Adrenal gland (tissue), 12 donors: Measurements from ENCODE around the gene TRIP10. TPM values are rescaled to one million over a fixed set of nuclear protein-coding genes. Genes with fewer than 3 reads are reported as not detected.
A peak's percentile ranks its signal among the peaks of the same experiment; 100 is the strongest.
"Not testable (repeated sequence)": the region's sequence is repeated elsewhere in the genome, so short reads cannot be mapped to it uniquely, and the experiment has no call there.

Experiments
- DNase-seq, 7 donors: peaks; one replicate each; pipeline ENCODE4 v3.0.0-alpha.2; 2019 to 2020
- H3K27ac ChIP-seq, 5 donors: fragments of 200-600 bp; sonication (generic) in 4 of 5; 1 replicate in 3 of 5; 2 replicates in 2 of 5; pipeline versions ENCODE4 v1.5.1 to v1.8.0; 2016 to 2020; ENCODE audit warnings: mild to moderate bottlenecking in 1 of 5
- H3K27me3 ChIP-seq: fragments of 200-600 bp; 2 replicates; pipeline ENCODE4 v1.8.0; 2021
- H3K36me3 ChIP-seq, 2 donors: fragments of 200-600 bp; replicated peaks in 1 of 2; 1 replicate in 1 of 2; 2 replicates in 1 of 2; pipeline versions ENCODE4 v1.5.1 to v1.8.0; 2018 to 2022
- H3K4me1 ChIP-seq, 2 donors: fragments of 200-600 bp; replicated peaks in 1 of 2; 1 replicate in 1 of 2; 2 replicates in 1 of 2; pipeline versions ENCODE4 v1.5.1 to v1.8.0; 2018 to 2021
- H3K4me3 ChIP-seq, 4 donors: fragments of 200-600 bp; sonication (generic) in 3 of 4; one replicate each; pipeline ENCODE4 v1.5.1; 2016 to 2018
- H3K9me3 ChIP-seq, 3 donors: fragments of 200-600 bp; sonication (generic) in 1 of 3; replicated peaks in 1 of 3; 1 replicate in 2 of 3; 2 replicates in 1 of 3; pipeline versions ENCODE4 v1.5.1 to v1.8.0; 2016 to 2021
- POLR2A ChIP-seq, 2 donors: fragments of 450-650 bp; IDR thresholded peaks; one replicate each; pipeline ENCODE4 v1.6.1; 2017; ENCODE audit warnings: antibody characterized with exemption in 2 of 2, mild to moderate bottlenecking in 2 of 2, moderate library complexity in 1 of 2
- WGBS, 4 donors: extraction: QIAGEN DNeasy Blood & Tissue Kit in 2 of 4; methylation state at CpG; one replicate each; pipeline versions ENCODE4 v1.1.5 to v1.1.7; 2013 to 2017; 5-methylcytosine and 5-hydroxymethylcytosine counted together
- intact Hi-C, 2 donors: fragments of 100-400 bp; cut with DNase I; formaldehyde crosslinking; loops; one replicate each; pipeline versions ENCODE4 v1.14.1 to v1.15.0; 2022 to 2023
- polyA plus RNA-seq, 3 donors: library from polyadenylated mRNA; stranded (reverse); fragments of 200-250 nt in 2 of 3; fragments of 350-450 nt in 1 of 3; fragmentation: Illumina TruSeq in 1 of 3; extraction: RNeasy Lipid Tissue Mini Kit (QIAGEN cat#74804) in 1 of 3; gene quantifications; one replicate each; pipeline ENCODE4 v1.2.3, GENCODE V29; 2013 to 2014
- total RNA-seq, 9 donors: library from RNA; depleted of rRNA in 4 of 9; stranded (reverse); fragments of >200 nt in 4 of 9; fragments of 120-200 nt in 1 of 9; fragmentation: NEBNext Ultra II Directional in 1 of 9; extraction: Animal tissue kit (Norgen Biotek cat#: 25700) in 1 of 9; gene quantifications; one replicate each; pipeline versions ENCODE4 v1.1.0 to v1.2.4, GENCODE V29; 2013 to 2023
- TF ChIP-seq, protein P1 (sequence below), 6 experiments: fragments of 450-650 bp in 4 of 6; fragments of 200-600 bp in 2 of 6; sonication (generic) in 1 of 6; IDR thresholded peaks; 1 replicate in 5 of 6; 2 replicates in 1 of 6; pipeline versions ENCODE4 v1.5.1 to v1.8.0; 2016 to 2021; ENCODE audit warnings: antibody characterized with exemption in 6 of 6, mild to moderate bottlenecking in 2 of 6, moderate library complexity in 1 of 6
- donor health status: healthy with polysubstance abuse.
- donor health status: Bipolar disorder and iron deficiency.
- donor health status: DM: yes; HTN: yes; CAD: no.
- donor health status: DM: no; HTN: no; CAD: no.
- donor health status: DM: no; HTN: no; CAD: no.
- donor health status: DM: yes; HTN: yes; CAD: no.

Gene TRIP10
- total and polyA plus RNA-seq, 12 donors: 22.5 to 425 (median 74.8) TPM

GRCh38 chr19:6708346-6708745 lies 31.1 kb upstream of the TRIP10 start:
- no peak for DNase-seq
- WGBS, 4 donors: 89 to 91% (median 90%) methylated on average over 3 of the region's 3 CpGs
- intact Hi-C loops: no loop called here
- no peak overlapping the region for H3K27ac ChIP-seq
- no peaks in the 10 kb centered on the region for H3K9me3 ChIP-seq
- H3K4me1 ChIP-seq: no peaks in the 10 kb centered on the region
- H3K4me3 ChIP-seq: no peak overlapping the region
- TF ChIP-seq, protein P1, sequence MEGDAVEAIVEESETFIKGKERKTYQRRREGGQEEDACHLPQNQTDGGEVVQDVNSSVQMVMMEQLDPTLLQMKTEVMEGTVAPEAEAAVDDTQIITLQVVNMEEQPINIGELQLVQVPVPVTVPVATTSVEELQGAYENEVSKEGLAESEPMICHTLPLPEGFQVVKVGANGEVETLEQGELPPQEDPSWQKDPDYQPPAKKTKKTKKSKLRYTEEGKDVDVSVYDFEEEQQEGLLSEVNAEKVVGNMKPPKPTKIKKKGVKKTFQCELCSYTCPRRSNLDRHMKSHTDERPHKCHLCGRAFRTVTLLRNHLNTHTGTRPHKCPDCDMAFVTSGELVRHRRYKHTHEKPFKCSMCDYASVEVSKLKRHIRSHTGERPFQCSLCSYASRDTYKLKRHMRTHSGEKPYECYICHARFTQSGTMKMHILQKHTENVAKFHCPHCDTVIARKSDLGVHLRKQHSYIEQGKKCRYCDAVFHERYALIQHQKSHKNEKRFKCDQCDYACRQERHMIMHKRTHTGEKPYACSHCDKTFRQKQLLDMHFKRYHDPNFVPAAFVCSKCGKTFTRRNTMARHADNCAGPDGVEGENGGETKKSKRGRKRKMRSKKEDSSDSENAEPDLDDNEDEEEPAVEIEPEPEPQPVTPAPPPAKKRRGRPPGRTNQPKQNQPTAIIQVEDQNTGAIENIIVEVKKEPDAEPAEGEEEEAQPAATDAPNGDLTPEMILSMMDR (IDR thresholded peaks at IDR 0.05): no peak
- TF ChIP-seq POLR2A (IDR thresholded peaks at IDR 0.05): no peak
- H3K27me3 ChIP-seq: no peaks in the 10 kb centered on the region
- peaks cover 0 to 55% of the 10 kb centered on the region in 2 donors for H3K36me3 ChIP-seq

DNA sequence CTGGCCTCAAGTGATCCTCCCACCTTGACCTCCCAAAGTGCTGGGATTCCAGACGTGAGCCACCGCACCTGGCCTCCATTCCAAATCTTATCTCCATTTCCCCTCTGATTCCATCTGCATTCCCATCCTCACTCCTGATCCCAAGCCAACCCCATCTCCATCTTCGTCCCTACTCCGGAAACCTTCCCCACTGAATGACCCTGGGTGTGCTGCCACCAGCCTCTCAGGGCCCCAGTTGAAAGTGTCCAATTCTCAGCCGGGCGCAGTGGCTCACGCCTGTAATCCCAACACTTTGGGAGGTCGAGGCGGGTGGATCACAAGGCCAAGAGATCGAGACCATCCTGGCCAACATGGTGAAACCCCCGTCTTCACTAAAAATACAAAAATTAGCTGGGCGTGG lies 30.6 kb upstream of the TRIP10 start:
- DNase-seq, H3K9me3 ChIP-seq, H3K4me1 ChIP-seq, intact Hi-C loops, H3K27me3 ChIP-seq, H3K27ac ChIP-seq, H3K4me3 ChIP-seq: not testable (repeated sequence)
- H3K36me3 ChIP-seq: peaks cover 0 to 52% of the 10 kb centered on the region in 2 donors
- 76 to 89% (median 88%) methylated on average over 12 of the region's 12 CpGs for WGBS, 4 donors

DNA sequence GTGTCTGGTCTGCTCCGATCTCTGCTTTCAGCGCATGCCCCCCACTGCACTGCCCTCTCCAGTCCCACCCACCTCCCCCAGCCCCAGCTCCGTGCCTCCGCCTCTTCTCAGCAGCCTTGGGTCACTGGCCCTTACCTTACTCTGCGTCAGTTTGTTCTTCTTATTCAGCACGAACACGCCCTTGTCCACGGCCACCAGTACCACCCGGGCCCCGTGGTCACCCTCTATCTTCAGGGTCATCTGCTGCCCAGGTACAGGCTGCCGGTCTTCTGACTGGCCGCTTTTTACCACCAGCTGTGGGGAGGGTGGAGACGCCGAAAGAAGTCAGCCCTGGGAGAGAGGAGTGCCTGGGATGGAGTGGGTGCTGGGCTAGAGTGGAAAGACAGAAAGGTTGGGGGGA lies 29.9 kb upstream of the TRIP10 start:
- DNase-seq: no peak
- no peaks in the 10 kb centered on the region for H3K27me3 ChIP-seq

GRCh38 chr19:6710273-6711077 lies 29.0 kb upstream of the TRIP10 start:
- no peak for DNase-seq
- intact Hi-C loops: no loop called here
- H3K27me3 ChIP-seq: no peaks in the 10 kb centered on the region
- TF ChIP-seq, protein P1 (IDR thresholded peaks at IDR 0.05): no peak
- TF ChIP-seq POLR2A (IDR thresholded peaks at IDR 0.05): no peak
- H3K4me1 ChIP-seq: no peaks in the 10 kb centered on the region
- no peaks in the 10 kb centered on the region for H3K9me3 ChIP-seq
- peak overlapping the region in 1 of 5 donors; percentile 22 for H3K27ac ChIP-seq
- H3K36me3 ChIP-seq: peaks cover 0 to 44% of the 10 kb centered on the region in 2 donors
- 38 to 42% (median 41%) methylated on average over 25 to 30 of the region's 30 CpGs for WGBS, 4 donors
- H3K4me3 ChIP-seq: no peak overlapping the region

More for the DNA sequence above, 29.9 kb upstream of the TRIP10 start:
- WGBS, 4 donors: 53 to 67% (median 65%) methylated on average over 14 of the region's 14 CpGs
- Histone ChIP-seq H3K27ac (no peak overlapping the region), H3K4me1 (no peaks in the 10 kb centered on the region), H3K36me3 (peaks cover 0 to 45% of the 10 kb centered on the region in 2 donors), H3K9me3 (no peaks in the 10 kb centered on the region), H3K4me3 (no peak overlapping the region)
- intact Hi-C loops: no loop called here
- TF ChIP-seq POLR2A (IDR thresholded peaks at IDR 0.05): no peak

GRCh38 chr19:6711078-6711361 lies 28.5 kb upstream of the TRIP10 start:
- Histone ChIP-seq H3K36me3 (peaks cover 0 to 42% of the 10 kb centered on the region in 2 donors), H3K4me1 (no peaks in the 10 kb centered on the region), H3K4me3 (no peak overlapping the region), H3K27me3 (no peaks in the 10 kb centered on the region), H3K27ac (peak overlapping the region in 1 of 5 donors; percentile 22), H3K9me3 (no peaks in the 10 kb centered on the region)
- TF ChIP-seq, protein P1 (IDR thresholded peaks at IDR 0.05): no peak
- TF ChIP-seq POLR2A (IDR thresholded peaks at IDR 0.05): no peak
- no peak for DNase-seq
- intact Hi-C loops: no loop called here
- WGBS, 4 donors: 60 to 69% (median 67%) methylated on average over 1 to 9 of the region's 9 CpGs
